HG03064 (cell line): ENCODE results near the gene ZSCAN30.

Experiments
- ATAC-seq: cut with Tn5 transposase; IDR thresholded peaks from one replicate; pipeline ENCODE4 v1.9.1; 2021; ENCODE audit warnings: low read depth; ENCODE audit not compliant: unreplicated experiment

The ZSCAN30 gene

GRCh38 chr18:35283923-35284794 is 5.9 kb downstream of the ZSCAN30 start:
- ATAC-seq = no peak

- no peak for ATAC-seq
Measured at GRCh38 chr18:35282353-35282752, 7.7 kb downstream of the ZSCAN30 start.

GRCh38 chr18:35278969-35279368 is 11.1 kb downstream of the ZSCAN30 start:
- no peak for ATAC-seq

- no peak for ATAC-seq
Measured at GRCh38 chr18:35278085-35278484, 11.9 kb downstream of the ZSCAN30 start.

GRCh38 chr18:35277633-35278032 is 12.4 kb downstream of the ZSCAN30 start:
- no peak for ATAC-seq

GRCh38 chr18:35276267-35276666 is 13.8 kb downstream of the ZSCAN30 start:
- no peak for ATAC-seq

- ATAC-seq = no peak
Measured at GRCh38 chr18:35271656-35272055, 18.4 kb downstream of the ZSCAN30 start.

- ATAC-seq = no peak
Measured at GRCh38 chr18:35268821-35269220, 21.2 kb downstream of the ZSCAN30 start.

- no peak for ATAC-seq
Measured at GRCh38 chr18:35267809-35268208, 22.2 kb downstream of the ZSCAN30 start.

- ATAC-seq = no peak
Measured at GRCh38 chr18:35267161-35267651, 22.8 kb downstream of the ZSCAN30 start.

GRCh38 chr18:35264409-35264808 is 25.6 kb downstream of the ZSCAN30 start:
- ATAC-seq = no peak

- ATAC-seq = no peak
Measured at GRCh38 chr18:35256947-35257346, 33.1 kb downstream of the ZSCAN30 start.

- no peak for ATAC-seq
Measured at GRCh38 chr18:35253655-35254287, 36.3 kb downstream of the ZSCAN30 start.

GRCh38 chr18:35252466-35252865 is 37.6 kb downstream of the ZSCAN30 start:
- no peak for ATAC-seq

- ATAC-seq = no peak
Measured at GRCh38 chr18:35248429-35248828, 41.6 kb downstream of the ZSCAN30 start.

- ATAC-seq = no peak
Measured at GRCh38 chr18:35247412-35248249, 42.4 kb downstream of the ZSCAN30 start.

- ATAC-seq = no peak
Measured at GRCh38 chr18:35246831-35247230, 43.2 kb downstream of the ZSCAN30 start.

- ATAC-seq = no peak
Measured at GRCh38 chr18:35245719-35246317, 44.2 kb downstream of the ZSCAN30 start.

- ATAC-seq = no peak
Measured at GRCh38 chr18:35244671-35245070, 45.4 kb downstream of the ZSCAN30 start.

- no peak for ATAC-seq
Measured at GRCh38 chr18:35242426-35242825, 47.6 kb downstream of the ZSCAN30 start.

GRCh38 chr18:35241448-35241804 is 48.6 kb downstream of the ZSCAN30 start:
- no peak for ATAC-seq
